SU-DHL-6 (cell line): ENCODE results near the gene IZUMO4.

Experiments
- CTCF ChIP-seq: fragments of 200-600 bp; sonication (generic); IDR thresholded peaks from one replicate; pipeline ENCODE4 v1.5.1; 2017; ENCODE audit warnings: antibody characterized with exemption, mild to moderate bottlenecking, low read length, moderate library complexity; ENCODE audit not compliant: insufficient read depth, poor library complexity, severe bottlenecking
- EZH2phosphoT487 ChIP-seq: fragments of 200-600 bp; sonication (generic), shearing (Covaris generic); conservative IDR thresholded peaks from 2 replicates; pipeline ENCODE4 v1.6.1; 2018; ENCODE audit warnings: mild to moderate bottlenecking, antibody characterized with exemption, low read length, moderate library complexity, mixed read lengths

GRCh38 chr19:2060884-2061494, 35.7 kb upstream of the IZUMO4 start:
- TF ChIP-seq EZH2phosphoT487 (no peak), CTCF (no peak)
